ENCODE measurements around the gene IL23A.

DNA sequence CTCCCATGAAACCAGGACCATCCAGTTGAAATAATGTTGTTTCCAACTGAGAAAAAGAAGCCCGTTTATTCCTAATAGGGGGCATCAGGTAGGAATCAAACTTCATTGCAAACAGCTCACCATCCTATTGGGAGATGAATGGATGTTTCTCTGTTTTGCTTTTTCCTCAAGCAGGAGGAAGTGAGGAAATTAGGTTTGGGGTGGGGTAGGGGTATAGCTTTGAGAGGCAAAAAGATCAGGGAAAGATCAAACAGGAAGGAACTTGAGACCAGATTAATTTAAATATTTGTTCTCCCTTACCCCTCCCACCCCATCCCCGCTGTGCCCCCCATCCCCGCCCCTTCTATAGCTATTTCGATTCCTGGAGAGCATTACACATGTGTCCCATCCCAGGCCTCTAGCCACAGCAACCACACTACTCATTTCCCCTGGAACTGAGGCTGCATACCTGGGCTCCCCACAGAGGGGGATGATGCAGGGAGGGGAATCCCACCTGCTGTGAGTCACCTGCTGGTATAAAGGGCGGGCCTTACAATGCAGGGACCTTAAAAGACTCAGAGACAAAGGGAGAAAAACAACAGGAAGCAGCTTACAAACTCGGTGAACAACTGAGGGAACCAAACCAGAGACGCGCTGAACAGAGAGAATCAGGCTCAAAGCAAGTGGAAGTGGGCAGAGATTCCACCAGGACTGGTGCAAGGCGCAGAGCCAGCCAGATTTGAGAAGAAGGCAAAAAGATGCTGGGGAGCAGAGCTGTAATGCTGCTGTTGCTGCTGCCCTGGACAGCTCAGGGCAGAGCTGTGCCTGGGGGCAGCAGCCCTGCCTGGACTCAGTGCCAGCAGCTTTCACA, at the start of gene IL23A:
- no peak for TF ChIP-seq POLR2AphosphoS5 (IDR thresholded peaks at IDR 0.05)
- TF ChIP-seq, protein P1, sequence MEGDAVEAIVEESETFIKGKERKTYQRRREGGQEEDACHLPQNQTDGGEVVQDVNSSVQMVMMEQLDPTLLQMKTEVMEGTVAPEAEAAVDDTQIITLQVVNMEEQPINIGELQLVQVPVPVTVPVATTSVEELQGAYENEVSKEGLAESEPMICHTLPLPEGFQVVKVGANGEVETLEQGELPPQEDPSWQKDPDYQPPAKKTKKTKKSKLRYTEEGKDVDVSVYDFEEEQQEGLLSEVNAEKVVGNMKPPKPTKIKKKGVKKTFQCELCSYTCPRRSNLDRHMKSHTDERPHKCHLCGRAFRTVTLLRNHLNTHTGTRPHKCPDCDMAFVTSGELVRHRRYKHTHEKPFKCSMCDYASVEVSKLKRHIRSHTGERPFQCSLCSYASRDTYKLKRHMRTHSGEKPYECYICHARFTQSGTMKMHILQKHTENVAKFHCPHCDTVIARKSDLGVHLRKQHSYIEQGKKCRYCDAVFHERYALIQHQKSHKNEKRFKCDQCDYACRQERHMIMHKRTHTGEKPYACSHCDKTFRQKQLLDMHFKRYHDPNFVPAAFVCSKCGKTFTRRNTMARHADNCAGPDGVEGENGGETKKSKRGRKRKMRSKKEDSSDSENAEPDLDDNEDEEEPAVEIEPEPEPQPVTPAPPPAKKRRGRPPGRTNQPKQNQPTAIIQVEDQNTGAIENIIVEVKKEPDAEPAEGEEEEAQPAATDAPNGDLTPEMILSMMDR (IDR thresholded peaks at IDR 0.05): no peak
- TF ChIP-seq POLR2A (IDR thresholded peaks at IDR 0.05): no peak
